ENCODE data around the gene TTL.

DNA sequence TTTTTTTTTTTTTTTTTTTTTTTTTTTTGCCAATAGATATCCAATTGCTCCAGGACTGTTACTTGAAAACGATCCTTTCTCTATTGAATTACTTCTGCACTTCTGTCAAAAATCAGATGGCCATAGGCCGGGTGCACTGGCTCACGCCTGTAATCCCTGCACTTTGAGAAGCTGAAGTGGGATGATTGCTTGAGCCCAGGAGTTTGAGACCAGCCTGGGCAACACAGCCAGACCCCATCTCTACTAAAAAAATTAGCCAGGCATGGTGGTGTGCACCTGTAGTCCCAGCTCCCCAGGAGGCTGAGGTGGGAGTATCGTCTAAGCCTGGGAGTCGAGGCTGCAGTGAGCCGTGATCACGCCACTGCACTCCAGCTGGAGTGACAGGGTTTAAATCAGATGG lies 98.1 kb downstream of the TTL start:
- no peak for TF ChIP-seq BHLHE40 (IDR thresholded peaks at IDR 0.05; ENCODE audit: borderline replicate concordance)
- no peak for TF ChIP-seq CTBP1 (IDR thresholded peaks at IDR 0.05; ENCODE audit: borderline replicate concordance)
- TF ChIP-seq TARDBP (IDR thresholded peaks at IDR 0.05), result no peak
- TF ChIP-seq FOXA1 (IDR thresholded peaks at IDR 0.05), result no peak
- TF ChIP-seq SP1 (IDR thresholded peaks at IDR 0.05), result no peak
- TF ChIP-seq FOXM1 (IDR thresholded peaks at IDR 0.05; ENCODE audit: borderline replicate concordance), result no peak
- TF ChIP-seq ELF4 (IDR thresholded peaks at IDR 0.05), result no peak
- no peak for TF ChIP-seq ZNF384 (IDR thresholded peaks at IDR 0.05)
- TF ChIP-seq LEF1 (IDR thresholded peaks at IDR 0.05; ENCODE audit: borderline replicate concordance), result no peak

All from HEK293T (cell line).